Spleen (tissue), 7 donors: ENCODE measurements around the gene OR10H2.

Experiments
- POLR2A ChIP-seq, 3 donors: fragments of 450-650 bp; IDR thresholded peaks; one replicate each; pipeline ENCODE4 v1.5.1; 2017; ENCODE audit warnings: antibody characterized with exemption in 3 of 3, mild to moderate bottlenecking in 1 of 3
- TF ChIP-seq, protein P1 (sequence below), 11 experiments: fragments of 200-600 bp in 7 of 11; fragments of 450-650 bp in 4 of 11; sonication (generic) in 4 of 11; IDR thresholded peaks in 8 of 11; conservative IDR thresholded peaks in 3 of 11; 1 replicate in 7 of 11; 2 replicates in 4 of 11; pipeline versions ENCODE4 v1.4.0 to v1.8.0; 2016 to 2021; ENCODE audit warnings: antibody characterized with exemption in 11 of 11, inconsistent platforms in 4 of 11, mild to moderate bottlenecking in 1 of 11
- donor health status: DM: no; HTN: no; CAD: no; lungs with moderate emphysema.
- donor health status: DM: no; HTN: no; CAD: no.
- donor health status: DM: no; HTN: no; CAD: no.

DNA sequence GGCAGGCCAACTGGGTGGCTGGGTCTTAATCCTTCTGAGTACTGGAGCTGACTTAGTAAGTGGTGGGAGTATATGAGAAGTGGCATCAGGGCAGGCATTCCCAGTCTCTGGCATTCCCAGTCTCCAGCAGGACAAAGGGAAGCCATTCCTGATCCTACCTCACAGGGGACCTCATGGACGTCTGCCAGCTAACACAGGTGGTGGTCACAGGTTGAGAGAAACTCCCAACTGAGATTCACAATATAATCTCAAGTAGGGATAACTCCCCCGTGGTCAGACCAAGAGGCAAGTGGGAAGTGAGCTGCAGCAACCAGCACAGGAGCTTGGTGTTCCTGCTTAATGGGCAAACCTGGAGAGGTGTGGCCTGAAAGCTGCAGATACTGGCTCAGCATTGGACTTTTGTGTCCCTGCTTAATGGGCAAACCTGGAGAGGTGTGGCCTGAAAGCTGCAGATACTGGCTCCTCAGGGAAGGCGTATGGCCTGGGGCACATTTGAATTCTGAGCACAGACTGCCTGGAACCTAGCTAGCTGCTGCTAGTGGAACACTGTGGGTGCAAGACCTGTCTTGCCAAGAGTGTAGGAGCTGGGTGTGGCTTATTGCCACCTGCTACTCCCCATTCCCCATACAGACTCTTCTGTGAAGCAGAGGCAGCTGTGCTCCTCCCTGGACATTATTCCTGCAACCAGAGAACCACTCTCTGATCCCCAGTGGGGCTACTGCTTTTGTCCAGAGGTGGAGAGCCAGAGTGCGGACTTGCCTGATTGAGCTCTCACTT is 25.9 kb upstream of the OR10H2 start:
- TF ChIP-seq, protein P1, sequence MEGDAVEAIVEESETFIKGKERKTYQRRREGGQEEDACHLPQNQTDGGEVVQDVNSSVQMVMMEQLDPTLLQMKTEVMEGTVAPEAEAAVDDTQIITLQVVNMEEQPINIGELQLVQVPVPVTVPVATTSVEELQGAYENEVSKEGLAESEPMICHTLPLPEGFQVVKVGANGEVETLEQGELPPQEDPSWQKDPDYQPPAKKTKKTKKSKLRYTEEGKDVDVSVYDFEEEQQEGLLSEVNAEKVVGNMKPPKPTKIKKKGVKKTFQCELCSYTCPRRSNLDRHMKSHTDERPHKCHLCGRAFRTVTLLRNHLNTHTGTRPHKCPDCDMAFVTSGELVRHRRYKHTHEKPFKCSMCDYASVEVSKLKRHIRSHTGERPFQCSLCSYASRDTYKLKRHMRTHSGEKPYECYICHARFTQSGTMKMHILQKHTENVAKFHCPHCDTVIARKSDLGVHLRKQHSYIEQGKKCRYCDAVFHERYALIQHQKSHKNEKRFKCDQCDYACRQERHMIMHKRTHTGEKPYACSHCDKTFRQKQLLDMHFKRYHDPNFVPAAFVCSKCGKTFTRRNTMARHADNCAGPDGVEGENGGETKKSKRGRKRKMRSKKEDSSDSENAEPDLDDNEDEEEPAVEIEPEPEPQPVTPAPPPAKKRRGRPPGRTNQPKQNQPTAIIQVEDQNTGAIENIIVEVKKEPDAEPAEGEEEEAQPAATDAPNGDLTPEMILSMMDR (IDR thresholded peaks at IDR 0.05 in 8 of 11, conservative IDR thresholded peaks at IDR 0.05 in 3 of 11) = no peak
- TF ChIP-seq POLR2A (IDR thresholded peaks at IDR 0.05) = no peak
